ENCODE measurements around the gene ELF2.

- TF ChIP-seq SP2 (IDR thresholded peaks at IDR 0.05; ENCODE audit: low read length) (no peak), SIN3A (conservative IDR thresholded peaks at IDR 0.05 in 1 of 2, IDR thresholded peaks at IDR 0.05 in 1 of 2; ENCODE audit: low read depth in 1 of 2, low read length in 2 of 2) (no peak), POLR2A (IDR thresholded peaks at IDR 0.05; ENCODE audit: control extremely low read depth in 1 of 2, low read depth in 2 of 2, low read length in 2 of 2) (no peak), CEBPB (IDR thresholded peaks at IDR 0.05; ENCODE audit: low read depth, low read length) (no peak), JUND (IDR thresholded peaks at IDR 0.05; ENCODE audit: low read length) (no peak), CTCF (IDR thresholded peaks at IDR 0.05; ENCODE audit: control extremely low read depth in 1 of 3, insufficient read depth in 1 of 3, low read depth in 1 of 3, low read length in 3 of 3) (no peak)
Measured at GRCh38 chr4:139207873-139208403, 30.9 kb upstream of the ELF2 start.
